GM19099 (cell line): ENCODE data around the gene RUNX1.

Experiments
- POLR2A ChIP-seq: IDR thresholded peaks from 3 replicates; pipeline ENCODE4 v1.6.1; 2011; ENCODE audit warnings: low read depth; ENCODE audit not compliant: insufficient read length; ENCODE audit errors: extremely low read depth

Gene RUNX1

GRCh38 chr21:34881421-34881820 lies 167.7 kb downstream of the RUNX1 start:
- no peak for TF ChIP-seq POLR2A

- TF ChIP-seq POLR2A = no peak
These were observed 168.7 kb downstream of the RUNX1 start for GRCh38 chr21:34880401-34880800.

- no peak for TF ChIP-seq POLR2A
These were observed 170.2 kb downstream of the RUNX1 start for GRCh38 chr21:34878940-34879339.

GRCh38 chr21:34878501-34878900 lies 170.6 kb downstream of the RUNX1 start:
- no peak for TF ChIP-seq POLR2A

GRCh38 chr21:34877485-34878128 lies 171.5 kb downstream of the RUNX1 start:
- TF ChIP-seq POLR2A = no peak

GRCh38 chr21:34875830-34876229 lies 173.3 kb downstream of the RUNX1 start:
- no peak for TF ChIP-seq POLR2A

- TF ChIP-seq POLR2A = no peak
These were observed 174.2 kb downstream of the RUNX1 start for GRCh38 chr21:34874684-34875513.

- TF ChIP-seq POLR2A = no peak
These were observed 177.8 kb downstream of the RUNX1 start for GRCh38 chr21:34871026-34871908.

- no peak for TF ChIP-seq POLR2A
These were observed 178.9 kb downstream of the RUNX1 start for GRCh38 chr21:34870246-34870645.

GRCh38 chr21:34869545-34869944 lies 179.6 kb downstream of the RUNX1 start:
- no peak for TF ChIP-seq POLR2A

- TF ChIP-seq POLR2A = no peak
These were observed 181.3 kb downstream of the RUNX1 start for GRCh38 chr21:34867785-34868184.

GRCh38 chr21:34865400-34866241 lies 183.5 kb downstream of the RUNX1 start:
- TF ChIP-seq POLR2A = no peak

- TF ChIP-seq POLR2A = no peak
These were observed 184.5 kb downstream of the RUNX1 start for GRCh38 chr21:34864370-34865149.

GRCh38 chr21:34862951-34863350 lies 186.2 kb downstream of the RUNX1 start:
- TF ChIP-seq POLR2A = no peak
